NCI-H226 (cell line): ENCODE measurements around the gene PLXNA2.

Experiments used
- DNase-seq: peaks from one replicate; pipeline ENCODE4 v3.0.0-alpha.2; 2015

PLXNA2 gene

DNA sequence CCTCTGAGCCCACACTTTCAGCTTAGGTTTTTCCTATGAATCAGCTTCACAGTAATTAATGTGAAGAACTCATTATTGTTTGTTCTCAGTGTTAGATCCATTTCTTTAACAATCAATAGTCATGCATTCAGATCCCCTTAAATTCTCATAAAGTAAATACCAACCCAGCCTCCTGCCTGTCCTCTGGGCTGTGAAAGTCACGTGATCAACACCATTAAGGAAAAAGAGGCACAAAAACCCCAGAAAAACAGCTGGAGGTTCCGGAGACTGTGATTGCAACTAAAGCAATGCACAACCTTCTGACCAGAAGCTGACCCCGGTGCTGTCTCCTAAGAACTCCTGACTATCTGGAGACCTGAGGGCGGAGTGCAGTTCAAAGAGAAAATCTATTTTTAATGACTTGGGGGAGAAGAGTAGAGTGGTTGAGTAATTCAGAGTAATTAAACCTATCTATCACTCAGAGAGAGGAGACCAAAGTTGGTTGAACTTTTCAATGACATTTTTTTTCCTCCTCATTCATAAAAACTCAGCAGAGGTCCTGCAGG lies 132.5 kb downstream of the PLXNA2 start:
- no peak for DNase-seq

- DNase-seq: no peak
These were observed 133.9 kb downstream of the PLXNA2 start for GRCh38 chr1:208110296-208110695.

DNA sequence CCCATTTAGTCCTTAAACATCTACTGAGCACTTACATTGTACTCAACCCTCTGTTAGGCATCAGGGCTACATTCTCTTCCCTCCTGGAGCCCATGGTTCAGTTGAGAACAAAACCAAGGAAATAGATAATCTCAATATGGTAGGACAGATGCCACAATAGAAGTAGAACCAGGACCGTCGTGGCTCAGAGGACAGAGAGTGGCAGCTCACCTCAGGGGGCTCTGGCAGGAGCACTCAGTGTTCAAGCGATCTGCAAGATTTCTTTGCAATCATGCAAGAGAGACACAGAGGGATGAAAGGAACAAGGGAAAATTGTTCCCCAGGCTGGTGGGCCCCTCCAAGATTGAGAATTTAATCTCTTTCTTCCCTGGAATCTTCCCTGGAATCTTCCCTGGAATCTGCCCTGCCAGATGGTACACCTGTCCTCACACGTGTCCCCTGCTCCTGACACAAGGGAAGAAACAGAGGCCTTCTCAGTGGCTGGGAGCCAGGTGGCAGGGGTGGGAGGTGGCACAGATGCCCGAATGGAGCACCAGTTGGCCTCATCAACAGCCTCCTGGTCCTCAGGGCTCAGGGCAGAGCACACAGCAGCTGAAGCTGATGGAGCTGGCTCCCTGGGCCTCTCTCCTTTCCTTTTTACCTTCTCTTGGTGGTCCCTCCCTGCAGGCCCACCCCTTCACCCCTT lies 135.4 kb downstream of the PLXNA2 start:
- DNase-seq: no peak

GRCh38 chr1:208108213-208108608 lies 136.0 kb downstream of the PLXNA2 start:
- DNase-seq: peak; percentile 82

DNA sequence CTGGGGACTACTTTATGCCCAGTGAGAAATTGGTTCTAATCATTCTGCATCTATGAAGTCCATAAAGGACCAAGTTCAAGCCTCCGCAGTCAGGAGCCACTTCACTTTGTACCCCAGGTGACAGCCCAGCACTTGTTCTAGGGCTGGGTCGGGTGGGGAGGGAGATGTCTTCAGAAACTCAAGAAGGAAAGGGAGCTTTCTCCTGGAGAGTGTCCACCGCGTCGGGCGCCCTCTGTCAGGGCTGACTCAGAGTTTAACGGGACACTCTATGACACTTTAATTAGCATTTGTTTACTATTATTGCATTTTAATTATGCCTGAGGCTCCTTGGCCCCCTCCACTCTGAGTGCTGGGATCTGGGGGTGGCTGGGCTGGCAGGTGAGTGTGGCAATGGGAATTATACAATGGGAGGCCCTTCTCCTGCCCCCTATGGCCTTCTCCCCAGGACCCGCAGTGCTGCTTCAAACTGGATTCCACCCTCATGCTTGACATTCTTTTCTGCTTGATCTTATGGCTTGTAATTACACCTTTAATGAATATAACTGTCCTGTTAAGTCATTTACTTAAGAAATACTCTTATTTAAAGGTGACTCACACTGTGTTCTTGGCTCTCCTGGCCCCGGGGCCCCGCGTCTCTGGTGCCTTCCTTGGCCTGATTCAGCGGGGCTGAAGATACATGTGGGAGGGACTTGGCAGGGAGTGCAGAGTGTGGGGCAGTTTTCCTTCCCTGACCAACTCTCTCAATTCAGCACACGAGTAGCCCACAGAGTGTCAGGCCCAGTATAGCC lies 136.6 kb downstream of the PLXNA2 start:
- DNase-seq: peak; percentile 96

- no peak for DNase-seq
These were observed 138.0 kb downstream of the PLXNA2 start for GRCh38 chr1:208106218-208106617.

DNA sequence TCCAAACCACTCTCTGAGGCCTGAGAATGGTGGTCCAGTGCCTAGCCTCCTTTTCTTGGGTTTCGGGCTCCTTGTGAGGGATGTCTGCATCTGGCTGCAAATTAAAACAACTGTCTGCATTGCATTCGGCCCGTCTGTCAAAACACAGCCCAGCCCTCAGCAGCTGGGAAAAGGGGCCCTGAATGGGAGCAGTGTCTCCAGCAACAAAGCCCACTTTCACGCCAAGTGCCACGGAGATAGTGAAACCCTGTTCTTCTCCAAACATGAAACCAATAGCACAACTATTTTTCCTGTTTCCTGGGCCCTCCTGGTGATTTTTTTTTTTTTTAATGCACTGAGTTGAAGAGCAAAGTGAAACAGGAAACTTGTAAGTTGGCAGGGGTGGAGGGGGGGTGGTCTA lies 138.4 kb downstream of the PLXNA2 start:
- DNase-seq: no peak

DNA sequence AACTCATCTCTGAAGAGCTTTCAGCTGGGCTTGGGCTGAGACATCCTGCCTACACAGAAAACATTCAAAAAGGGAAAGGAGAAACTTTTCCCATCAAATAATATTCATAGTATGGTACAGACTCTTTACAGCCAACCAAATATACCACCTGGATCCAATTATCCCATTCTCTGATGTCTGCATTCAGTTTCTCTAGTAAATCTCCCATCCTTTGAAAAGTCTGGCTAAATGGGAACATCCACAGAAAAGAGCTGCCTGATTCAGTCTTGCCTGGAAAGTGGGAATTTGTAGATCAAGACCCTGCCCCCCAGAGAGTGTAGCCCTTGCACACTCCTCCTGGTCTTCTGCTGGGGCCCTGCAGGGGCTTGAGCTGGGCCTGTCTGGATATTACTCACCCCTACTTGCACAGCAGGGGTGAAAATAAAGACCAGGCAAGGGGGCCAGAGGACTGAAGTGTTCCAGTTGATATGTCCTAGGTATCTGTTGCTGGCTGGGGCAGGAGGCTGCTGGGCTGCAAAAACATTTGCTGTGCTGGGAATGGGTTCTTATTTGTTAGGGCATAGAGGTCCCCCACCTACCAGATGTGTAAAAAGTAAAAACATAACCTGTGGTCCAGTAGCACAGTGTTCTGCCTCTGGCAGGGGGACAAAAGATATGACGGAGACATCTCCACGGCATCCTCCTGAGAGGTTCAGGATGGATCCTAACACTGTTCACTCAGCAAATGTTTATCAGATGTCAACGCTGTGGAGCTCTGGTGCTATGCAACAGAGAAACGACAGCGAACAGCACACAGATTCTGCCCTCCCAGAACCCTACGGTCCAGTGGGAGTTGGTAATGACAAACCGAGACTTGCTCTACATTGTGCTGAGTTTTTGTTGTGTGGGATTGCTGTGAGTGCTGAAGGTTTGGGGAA lies 140.3 kb downstream of the PLXNA2 start:
- DNase-seq: no peak

DNA sequence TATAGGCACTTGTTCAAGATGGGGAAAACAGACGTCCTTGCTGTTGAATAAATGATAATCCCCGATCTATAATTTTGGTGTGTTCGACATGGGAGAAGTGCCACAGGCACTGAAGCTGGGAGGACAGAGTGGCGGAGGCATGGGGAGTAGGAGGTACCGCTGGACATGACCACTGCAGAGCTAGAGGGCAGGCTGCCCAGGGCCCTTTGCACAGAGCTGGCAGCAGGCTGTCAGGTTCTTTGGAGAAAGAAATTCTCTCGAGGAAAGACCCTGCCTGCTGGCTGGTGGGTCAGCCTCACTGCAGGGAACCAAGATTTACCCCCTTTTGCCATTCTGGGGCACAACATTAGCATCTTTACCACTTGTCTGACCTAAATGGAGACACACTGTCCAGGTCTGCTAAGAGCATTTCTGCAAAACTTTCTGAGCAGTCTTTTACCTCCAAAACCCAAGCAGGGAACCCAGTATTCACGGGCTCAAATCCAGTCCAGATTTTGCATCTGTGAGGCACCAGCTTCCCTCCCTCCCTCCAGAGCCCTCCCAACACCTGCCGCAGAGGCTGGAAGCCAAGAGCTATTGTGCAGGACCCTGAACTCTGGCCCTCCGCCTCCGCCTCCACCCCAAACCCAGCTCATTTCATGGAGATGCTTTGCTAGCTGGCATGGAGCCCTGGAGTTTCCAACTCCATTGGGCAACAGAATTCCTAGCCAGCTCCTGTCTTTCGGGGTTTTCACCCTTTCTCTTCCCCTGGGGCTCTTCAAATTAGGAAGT lies 142.3 kb downstream of the PLXNA2 start:
- peak; percentile 95 for DNase-seq

DNA sequence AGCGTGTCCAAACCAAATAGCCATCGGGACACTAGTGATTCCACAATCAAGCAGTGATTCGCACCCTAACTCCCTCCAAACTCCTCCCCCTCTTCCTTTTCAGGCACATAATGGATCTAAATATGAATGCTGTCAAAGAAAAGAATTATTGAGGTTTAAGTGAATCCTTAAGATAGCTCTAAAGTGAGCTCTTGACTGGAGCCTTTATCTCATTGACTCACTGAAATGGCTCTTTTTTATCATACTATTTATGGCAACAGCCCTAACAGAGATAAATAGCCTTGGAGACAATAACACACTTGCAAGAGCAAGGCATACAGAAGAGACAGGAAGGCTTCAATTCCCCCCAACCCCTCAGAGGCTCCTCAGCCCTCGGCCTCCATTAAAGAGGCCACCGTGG lies 143.3 kb downstream of the PLXNA2 start:
- peak; percentile 93 for DNase-seq

GRCh38 chr1:208100106-208100505 lies 144.1 kb downstream of the PLXNA2 start:
- DNase-seq: no peak

- DNase-seq: no peak
These were observed 145.4 kb downstream of the PLXNA2 start for GRCh38 chr1:208098773-208099172.

DNA sequence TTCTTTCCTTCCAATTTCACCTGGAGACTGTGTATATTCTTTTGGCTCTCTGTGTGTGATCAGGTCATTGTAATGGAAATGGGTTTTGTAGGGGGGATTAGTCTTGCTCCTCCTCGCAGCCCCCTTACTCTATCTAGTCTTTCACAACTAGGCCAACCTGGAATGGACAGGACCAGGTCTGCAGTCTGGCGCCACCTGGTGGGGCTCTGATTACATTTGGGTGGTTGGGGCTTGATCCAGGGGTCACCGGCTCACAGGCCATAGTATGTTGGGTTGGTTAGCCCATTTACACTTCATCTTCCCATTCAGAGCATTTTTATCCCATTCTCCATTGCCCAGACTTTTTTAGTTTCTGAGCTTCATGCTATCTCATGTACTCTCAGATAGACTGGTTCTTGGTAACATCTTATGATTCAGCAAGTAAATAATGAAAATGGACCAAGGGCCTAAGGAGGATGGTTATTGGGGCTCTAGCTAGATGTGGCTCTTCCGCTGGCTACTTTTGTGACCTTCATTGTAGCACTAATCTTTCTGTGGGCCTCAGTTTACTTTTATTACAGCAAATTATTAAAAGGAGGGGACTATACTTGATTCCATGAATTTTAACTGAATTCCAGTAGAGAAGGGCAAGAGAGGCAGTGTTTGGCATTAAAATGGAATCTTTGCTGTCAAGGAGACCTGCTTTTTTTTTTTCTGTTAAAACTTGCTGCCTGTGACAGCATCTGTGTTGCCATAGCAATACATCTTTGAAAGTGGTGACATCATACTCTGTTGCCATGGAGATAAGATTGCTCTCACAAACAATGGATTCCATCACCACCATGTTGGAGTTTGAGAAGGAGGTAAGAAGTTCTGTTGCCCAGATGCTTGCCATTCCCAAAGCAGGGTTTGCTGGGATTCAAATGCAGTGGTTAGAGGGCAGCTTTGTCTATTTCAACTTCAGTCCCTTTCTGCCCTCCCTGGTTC lies 150.1 kb downstream of the PLXNA2 start:
- peak; percentile 54 for DNase-seq

DNA sequence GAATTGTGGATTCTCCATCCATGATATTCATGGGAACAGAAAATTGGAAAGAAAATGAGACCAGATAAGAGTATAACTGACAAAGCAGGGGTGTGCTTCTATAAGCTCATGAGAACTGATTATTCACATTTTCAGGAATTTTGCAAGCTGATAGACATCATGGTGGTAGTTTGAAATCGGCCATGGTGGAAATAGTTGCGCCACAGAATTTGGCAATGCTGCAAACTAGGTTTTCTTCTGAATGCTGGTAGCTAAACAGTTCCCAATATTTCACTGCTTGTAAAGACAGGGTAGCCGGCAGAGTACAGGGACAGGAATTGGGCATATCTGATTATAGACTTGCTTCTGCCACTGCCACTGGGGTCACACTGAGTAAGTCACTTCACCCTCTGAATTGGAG lies 151.1 kb downstream of the PLXNA2 start:
- no peak for DNase-seq

- no peak for DNase-seq
These were observed 153.5 kb downstream of the PLXNA2 start for GRCh38 chr1:208090388-208091301.

DNA sequence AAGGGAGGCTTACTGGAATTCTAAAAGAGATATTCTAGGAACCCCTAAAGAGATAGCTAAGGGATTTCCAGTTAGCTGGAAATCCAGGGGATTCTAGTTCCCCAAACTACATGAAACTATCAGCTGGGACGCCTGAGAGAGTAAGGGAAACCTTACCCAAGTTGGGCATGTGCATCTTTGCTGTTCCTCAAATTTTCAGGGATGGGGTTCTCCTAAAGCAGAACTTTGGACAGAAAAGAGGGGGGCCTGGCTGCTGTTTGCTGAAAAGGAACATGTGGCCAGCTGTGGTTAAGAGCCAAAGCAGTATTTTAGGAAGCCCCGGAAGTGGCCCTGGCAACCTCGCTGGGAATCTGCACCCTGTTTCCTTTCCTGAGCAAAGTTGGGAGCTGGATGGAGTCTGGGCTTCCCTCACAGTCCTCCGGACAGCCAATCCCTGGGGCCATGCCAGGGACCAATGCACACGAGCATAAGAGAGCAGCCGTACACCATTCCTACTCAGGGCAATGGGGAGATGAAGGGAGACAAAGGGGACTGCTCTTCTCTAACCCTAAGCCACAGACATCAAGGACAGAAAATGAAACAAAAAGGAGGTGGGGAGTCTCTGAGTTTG lies 154.3 kb downstream of the PLXNA2 start:
- DNase-seq: no peak

DNA sequence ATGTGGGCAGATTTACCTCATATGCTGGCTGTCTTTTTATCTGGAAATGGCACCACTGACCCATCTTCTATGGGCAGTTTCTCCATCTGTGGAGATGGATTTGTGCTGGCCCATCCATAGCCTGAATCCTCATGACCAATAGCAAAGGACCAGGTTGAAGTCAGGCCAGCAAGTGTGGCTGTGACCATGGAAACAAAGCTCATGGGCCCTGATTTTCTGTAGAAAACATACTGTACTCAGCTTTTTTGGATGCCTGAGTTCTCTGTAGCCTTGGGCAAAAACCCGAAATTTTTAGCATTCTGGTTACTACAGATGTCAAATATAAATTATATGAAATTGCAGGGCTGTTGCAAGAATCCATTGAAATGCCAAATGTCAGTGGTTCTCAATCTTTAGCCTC lies 155.0 kb downstream of the PLXNA2 start:
- DNase-seq: no peak

- DNase-seq: no peak
These were observed 155.9 kb downstream of the PLXNA2 start for GRCh38 chr1:208088319-208088718.
